HG03432 (cell line): ENCODE data around the gene FBXL17.

Experiments used
- ATAC-seq: cut with Tn5 transposase; IDR thresholded peaks from one replicate; pipeline ENCODE4 v1.9.1; 2021; ENCODE audit warnings: mild to moderate bottlenecking, moderate library complexity; ENCODE audit not compliant: unreplicated experiment

The FBXL17 gene

DNA sequence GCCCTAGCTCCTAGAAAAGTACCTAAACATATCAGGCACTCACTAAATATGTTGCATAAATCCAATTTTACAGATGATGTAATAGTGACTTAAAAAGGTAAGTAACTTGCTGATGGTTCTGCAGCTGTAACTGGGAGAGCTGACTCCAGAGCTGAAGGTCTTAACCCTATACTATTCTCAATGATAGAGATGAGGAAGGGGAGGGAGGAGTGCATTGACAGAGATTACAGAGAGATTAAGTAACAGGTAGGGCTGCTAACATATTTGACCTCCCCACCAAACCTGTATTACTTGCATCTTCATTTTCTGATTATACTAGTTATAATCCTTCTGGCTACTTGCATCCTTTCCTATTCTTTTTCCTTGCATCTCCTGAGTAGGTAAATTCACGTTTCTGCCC, 455.8 kb downstream of the FBXL17 start:
- ATAC-seq = no peak

DNA sequence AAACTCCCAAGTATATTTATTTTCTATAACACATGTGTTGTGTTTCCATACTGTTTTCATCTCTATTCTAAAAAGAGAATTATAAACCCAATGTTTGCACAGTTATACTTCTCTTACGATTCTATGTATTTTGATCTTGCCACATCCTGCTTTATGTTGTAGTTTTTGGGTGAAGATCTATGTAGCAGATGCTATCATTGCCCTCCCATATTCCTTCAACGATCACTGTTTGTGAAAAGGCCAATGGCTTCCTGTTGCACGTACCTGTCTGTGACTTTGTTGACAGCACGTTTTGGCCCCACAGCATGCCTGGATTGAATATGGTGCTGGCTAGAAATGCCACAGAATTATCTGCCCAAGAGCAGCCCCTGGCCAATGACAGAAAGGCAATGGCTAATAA, 456.7 kb downstream of the FBXL17 start:
- no peak for ATAC-seq

DNA sequence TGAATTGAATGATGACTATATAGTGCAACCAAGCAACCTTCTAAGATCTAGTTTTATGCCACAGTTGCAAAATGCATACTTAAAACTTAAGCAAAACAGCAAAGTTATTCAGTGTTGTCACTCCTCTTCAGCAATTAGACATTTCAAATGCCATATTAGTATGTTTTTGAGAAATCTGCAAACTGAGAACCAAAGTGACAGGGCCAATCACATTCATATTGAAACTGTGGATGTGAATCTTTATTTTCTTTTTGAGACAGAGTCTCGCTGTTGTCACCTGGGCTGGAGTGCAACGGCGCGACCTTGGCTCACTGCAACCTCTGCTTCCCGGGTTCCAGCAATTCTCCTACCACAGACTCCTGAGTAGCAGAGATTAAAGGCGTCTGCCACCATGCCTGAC, 461.9 kb downstream of the FBXL17 start:
- ATAC-seq = peak; percentile 79

DNA sequence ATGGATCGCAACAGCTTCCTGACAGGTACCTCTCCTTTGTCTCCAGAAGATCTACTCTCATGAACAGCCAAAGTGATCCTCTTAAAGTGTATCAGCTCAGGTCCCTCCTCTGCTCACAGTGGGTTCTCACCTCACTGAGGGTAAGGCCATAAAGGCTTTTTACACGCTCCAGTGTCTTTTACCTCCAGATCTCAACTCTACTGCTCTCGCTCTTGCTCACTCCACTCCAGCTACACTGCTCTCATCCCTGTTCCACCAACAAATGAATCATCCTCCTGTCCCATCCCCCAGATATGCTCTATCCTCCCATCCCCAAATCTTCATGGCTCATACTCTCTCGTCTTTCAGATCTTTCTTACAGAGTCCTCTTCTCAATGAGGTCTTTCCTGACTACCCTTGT, 462.5 kb downstream of the FBXL17 start:
- peak; percentile 26 for ATAC-seq

DNA sequence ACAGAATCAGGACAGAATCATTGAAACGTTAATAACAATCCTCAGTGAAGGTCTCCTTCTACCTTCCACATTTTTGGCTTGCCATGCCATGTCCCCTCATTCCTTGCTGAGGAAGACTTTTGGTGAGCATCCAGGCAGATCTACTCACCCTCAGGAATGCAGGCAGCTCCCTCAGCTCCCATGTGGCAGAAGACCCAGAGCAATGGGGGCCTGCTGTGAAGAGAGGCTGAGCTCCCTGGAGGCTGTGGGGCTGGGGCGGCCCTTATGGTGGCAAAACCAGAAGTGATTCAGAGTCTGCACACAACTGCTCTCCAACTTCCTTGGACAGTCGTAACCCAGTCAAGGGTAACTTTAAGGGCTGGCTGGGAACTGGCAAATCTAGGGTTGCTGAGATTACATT, 463.9 kb downstream of the FBXL17 start:
- ATAC-seq = no peak

DNA sequence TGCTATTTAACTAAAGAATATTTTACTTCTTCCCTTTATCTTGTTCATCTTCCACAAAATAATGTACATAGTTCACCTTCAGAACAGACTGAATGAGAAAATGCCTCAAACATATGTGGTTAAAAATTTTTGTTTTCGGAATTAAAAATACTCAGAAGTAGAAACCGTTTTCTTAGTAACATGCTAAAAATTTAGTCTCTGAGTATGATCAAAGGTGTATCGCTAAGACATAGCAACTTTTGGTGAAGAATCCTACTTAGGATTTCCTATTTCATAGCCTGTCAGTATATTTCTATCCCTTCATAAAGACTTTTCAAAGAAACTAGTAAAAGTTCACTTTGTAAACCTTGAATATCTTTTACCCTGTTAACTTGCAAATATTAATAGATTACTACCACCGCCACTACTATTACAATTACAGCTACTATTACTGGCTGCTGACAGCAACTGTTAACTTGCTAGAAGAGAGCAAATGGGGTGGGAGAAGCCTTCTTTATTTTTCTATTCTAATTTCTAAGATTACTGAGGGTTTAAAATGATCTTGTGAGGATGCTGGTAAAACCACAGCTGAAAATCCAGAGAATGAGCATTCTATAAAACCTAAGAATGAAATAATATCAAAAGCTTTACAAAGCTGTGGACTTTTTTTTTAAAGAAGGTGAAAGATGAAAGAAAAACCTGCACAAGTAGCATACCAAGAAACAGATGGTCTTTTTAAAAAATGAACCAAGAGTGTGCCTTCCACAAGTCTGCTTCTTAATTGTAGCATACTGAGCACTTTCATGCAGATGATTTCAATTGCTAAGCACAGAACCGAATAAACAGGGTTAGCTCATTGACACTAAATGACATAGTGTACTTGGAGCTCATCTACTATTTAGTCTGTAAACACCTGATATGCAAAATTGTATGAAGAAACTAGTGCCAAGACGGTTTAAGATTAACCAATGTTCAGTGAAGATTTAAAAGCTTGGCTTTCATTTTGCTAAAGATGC, 464.9 kb downstream of the FBXL17 start:
- ATAC-seq = no peak

DNA sequence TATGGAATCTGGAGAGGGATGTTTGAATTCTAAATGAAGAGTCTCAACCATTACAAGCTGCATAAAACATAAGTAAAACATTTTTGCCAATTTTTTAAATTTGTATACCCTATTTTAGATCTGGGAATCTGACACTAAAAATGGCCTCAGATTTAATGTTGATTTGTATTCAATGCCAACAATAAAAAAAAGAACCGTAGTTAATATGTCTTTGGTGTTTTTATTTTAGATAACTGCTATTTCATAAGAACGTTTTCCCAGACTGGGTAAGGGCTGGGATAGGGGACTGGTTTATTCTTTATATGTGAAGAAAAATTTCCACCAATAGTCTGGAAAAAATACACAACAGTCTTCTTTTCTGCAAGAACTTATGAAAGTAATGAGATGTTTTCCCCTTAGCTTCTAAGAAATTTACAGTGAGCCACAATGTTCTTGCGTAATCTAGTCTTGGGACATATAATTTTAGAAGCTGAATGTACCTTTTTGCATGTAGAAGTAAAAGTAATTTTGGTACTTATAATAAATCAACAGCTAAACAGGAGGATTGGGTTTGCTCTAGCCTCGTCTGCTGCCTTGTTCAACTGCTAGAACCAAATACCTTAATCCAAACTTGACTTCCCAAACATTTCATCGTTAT, 466.6 kb downstream of the FBXL17 start:
- no peak for ATAC-seq

DNA sequence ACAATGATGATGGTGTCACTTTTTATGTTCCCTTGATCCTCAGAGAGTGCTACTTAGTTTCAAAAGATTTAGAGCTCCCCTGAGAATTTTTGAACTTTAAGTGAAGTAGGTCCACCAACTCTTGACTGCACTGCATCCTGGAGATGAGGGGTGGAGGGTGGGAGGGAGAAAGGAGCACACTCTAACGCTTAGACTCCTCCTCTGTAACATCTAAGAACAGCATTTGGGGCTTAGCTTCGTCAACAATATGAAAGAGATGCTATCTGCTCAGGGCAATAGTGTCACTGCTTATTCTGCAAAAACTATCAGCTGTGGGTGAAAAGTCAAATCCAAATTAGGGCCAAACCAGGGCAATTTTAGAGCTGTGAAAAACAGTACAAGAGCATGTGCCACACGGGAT, 468.4 kb downstream of the FBXL17 start:
- no peak for ATAC-seq

DNA sequence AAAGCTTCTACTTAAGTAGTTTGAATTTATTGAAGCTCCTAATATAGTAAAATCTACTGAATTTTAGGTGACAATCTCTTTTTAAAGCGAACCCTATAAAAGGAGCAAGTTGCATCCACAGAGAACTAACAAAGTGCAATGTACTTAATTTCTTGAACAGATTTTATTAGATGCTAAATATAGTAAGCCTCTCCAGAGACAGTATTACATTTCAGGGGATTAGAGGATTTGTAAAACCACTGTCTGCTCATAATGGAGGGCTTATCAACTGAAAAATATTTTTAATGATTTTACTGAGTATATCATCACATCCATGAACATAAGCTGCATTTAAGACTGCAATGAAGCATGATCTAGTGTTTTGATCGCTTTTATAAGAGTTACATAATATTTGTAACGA, 481.2 kb downstream of the FBXL17 start:
- ATAC-seq = no peak

DNA sequence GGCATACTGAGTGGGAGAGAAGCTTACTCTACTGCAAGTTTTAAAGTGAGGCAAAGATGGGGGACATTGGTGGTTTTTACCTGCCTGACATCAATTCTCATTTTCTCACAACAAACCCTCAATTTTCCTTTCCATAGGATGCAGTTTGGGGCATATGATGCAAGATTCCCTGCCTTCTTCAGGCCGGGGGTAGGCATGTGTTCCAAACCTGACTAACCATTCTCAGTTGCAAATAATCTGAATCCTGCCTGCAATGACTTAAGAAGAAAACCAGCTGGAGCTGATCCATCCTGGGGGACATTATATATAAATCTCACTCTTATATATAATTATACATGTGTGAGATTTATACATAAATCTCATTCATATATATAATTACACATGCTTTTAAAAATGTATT, 487.5 kb downstream of the FBXL17 start:
- ATAC-seq = no peak

DNA sequence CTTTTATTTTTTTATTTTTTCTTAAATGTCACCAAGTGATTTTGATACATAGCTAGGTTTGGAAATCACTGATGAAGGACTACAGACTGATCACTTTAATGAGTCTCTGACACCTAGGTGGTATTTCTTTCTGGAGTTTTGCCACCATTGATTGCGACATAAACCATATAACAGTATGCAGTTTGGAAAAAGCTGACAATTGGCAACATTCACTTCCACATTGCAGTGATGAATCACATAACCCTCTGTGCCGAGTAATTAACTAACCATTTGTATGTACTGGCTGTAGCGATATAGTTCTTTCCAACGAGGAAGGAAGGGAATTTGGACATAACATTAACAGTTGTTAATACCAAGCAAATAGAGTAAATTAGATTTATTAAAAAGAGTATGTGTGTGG, 488.3 kb downstream of the FBXL17 start:
- no peak for ATAC-seq

DNA sequence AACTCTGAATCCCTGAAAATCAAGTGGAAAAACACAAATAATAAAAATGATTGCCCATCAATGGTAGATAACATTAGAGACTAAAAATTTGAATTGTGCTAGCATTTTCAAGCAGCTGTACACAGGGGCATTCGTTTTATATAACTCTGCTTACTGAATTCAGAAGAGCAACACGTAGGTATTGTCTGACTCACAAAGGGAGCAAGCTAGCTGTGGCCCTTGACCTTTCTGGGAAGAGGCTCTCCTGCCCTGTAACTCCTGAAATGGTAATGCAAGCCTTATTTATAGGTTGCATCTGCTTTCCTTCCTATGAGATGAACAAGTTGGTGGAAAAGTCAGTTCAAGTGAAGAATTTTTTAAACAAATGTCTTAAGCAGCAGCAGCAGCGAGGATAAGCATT, 492.5 kb downstream of the FBXL17 start:
- ATAC-seq = no peak

DNA sequence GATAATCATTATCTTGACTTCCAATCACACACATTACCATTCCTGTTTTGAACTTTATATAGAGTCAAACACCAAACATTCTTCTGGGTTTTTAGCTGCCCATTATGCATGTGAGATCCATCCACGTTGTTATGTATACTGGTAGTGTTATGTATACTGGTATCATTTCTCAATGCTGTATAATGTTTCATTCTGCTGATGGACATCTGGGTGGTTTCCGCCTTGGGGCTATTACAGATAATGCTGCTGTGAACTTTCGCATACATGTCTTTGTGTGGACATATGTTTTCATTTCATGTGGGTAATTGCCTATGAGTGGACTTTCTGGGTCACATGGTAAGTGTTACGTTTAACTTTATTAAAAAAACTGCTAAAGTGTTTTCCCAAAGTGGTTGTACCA, 493.4 kb downstream of the FBXL17 start:
- ATAC-seq = no peak

DNA sequence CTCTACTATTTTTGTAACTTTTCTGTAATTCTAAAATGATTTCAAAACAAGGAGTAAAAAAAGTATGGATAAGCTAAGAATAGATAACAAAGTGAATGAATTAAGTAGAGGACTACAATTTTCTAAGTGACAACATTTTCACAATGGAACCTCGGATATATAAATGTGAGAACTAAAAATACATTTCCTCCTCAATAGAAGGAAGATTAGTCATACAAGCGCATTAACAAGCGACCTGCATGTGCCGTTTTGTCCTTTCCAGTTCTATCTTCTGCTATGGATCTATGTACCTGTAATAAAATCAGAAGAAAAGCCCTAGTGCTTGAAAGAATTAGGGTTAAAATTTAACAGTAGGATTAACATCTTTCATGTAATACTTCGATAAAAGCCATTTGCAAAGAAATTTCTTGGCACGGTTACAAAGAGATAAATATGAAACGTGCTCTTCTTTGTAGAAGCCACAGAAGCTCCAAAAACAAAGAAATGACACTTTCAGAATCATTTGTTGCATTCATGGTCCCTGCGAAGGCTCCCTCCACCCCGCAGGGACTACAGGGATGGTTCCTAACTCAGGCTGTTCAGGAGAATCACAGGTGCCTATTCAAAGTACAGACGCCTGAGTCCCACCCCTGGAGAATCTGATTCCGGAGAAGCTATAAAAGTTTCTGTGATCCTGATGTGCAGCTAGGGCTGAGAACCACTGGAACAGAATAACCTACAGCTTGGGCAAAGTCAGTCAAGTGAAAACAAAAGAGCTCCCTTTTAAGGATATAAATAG, 494.5 kb downstream of the FBXL17 start:
- peak; percentile 53 for ATAC-seq

DNA sequence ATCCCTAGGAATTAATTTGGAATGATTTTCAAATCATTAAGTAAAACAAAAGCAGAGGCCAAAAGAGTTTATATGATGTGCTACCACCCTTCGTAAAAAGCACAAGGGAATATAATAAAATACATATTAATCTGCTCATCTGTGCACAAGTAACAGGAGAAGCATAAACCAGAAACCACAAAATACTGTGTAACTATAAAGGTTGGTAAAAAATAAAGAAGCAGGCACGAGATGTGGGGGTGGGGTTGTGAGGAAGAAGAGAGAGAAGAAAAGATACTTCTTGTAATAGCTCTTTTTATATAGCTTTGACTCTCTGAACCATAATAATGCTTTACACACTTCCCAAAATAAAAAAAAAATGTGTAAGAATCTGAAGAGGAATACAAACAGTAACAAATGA, 496.3 kb downstream of the FBXL17 start:
- ATAC-seq = no peak

DNA sequence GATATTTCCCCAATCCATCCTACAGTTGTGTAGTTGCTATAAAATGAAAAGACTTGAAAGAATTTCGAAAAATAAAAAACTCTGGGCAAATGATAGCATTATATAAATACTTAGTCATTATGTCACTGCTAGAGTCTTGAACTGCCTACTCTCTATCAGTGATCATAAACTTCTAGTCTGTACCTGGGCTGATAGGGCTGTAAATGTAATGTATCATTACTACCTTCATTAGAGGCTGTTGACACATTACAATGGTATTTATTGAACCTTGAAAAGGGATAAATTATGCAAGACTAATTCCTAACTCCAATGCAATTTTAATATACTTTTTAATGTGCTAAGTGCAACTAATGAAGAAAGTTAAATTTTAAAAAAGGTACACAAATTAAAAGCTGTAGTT, 497.0 kb downstream of the FBXL17 start:
- no peak for ATAC-seq

DNA sequence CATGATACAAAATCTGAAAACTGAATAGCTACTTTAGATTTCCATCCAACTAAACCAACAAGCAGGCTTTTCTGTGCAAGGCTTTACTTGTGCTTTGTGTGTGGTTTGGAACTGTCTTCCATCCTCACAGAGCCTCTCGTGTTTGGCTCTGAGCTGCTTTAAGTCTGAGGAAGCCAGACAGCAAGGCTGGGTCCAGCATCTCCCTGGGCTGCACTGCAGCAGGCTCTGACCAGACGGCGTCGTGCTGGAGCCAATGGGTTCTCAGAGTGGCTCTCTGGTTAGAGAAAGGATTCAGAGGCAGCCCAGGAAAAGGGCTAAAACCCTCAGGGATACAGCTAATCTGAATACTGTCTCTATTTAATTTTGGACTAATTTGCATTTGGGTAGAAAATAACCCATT, 503.2 kb downstream of the FBXL17 start:
- ATAC-seq = no peak

DNA sequence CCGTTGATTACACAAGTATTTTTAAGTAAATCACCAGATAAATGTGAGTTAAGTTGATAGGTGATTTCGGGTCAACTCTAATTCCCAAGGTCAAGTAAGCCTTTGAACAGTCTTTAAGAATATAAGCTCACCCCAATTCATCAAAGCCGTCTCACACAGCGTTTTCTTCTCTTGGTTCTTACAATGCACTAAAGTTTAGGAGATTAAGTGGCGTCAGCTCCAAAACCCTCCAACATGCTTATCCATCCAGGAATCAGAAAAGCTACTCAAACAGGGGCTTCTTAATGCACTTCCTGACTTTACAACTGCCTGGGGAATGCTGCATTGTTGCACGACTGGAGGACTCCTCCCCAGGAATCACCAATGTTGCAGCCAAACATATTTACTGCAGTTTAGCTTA, 505.0 kb downstream of the FBXL17 start:
- no peak for ATAC-seq

DNA sequence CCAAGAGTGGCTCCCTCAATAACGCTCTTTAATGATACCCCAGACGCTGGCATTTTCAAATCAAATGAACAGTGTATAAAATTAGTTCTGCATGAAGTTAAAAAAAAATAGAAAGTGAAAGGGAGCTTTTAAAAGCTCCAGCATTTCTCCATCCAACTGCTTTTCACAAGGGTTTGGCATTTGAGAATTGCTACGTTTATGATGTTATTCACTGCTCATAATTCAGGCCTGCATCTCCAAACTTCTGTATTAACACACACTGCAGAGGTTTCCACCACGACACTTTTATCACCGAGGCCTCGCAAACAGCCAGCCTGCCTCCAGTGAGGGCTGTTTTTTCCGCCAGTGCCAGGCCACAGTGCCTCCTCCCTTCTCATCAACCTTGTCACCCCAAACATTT, 505.6 kb downstream of the FBXL17 start:
- ATAC-seq = no peak

DNA sequence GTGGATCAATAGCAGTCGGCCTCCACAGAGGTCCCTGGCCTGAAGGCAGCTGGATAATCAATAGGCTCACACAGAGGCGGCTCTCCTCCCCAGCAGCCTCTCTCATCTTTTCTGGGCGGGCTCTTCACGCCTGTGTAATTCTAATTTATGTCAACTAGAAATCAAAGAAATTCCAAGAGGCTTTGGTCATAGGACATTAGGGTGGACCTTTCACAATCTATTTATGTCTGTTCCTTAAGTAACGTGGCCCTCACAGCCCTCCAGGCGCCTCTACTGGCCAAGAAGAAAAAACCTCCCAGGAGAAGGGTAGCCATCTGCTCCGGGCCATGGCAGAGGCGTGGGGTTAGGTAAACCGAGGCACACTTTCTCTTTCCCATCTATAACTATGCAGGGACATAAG, 506.1 kb downstream of the FBXL17 start:
- no peak for ATAC-seq

DNA sequence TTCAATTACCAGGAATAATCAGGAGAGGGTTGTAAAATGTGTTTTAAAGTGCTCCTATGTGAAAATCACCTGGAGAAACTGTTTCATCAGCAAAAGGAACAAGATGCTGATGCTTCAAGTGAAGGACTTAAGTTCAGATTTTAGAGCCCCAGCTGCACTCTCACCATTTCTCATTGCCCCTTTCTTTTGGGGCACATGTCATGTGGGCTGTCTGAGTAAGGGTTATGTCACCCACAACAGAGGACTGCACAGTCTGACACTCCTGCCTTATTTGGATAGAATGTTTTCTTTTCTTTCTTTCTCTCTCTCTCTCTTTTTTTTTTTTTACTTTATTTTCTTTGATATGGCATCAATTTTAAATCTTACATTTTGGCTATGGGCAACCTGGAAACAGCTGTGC, 507.1 kb downstream of the FBXL17 start:
- no peak for ATAC-seq

DNA sequence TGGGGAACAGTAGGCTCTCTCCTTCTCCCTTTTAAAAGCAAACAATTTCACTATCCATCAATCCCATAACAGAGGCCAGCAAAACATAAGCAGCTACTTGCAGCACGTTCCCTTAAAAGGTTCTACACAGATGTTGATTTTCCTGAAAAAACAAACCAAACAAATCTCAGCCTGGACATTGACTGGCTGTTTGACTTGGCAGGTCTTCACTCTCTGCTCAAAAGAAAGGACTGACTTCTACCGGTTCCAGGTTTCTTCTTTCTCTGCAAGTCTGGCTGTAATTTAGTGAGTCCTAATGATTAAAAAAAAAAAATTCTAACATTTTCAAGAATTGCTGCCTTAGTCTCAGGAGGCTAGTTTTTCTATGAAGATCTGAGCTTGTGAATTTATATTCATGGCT, 508.0 kb downstream of the FBXL17 start:
- ATAC-seq = no peak
